ENCODE data around the gene DLGAP3. TPM values are rescaled to one million over a fixed set of nuclear protein-coding genes. Genes with fewer than 3 reads are reported as not detected.

DLGAP3 gene
- total and polyA plus RNA-seq, 2 donors (not counting 3 experiments of a cell fraction or from before 2014, with no cell fraction given), result 0.04 to 0.20 TPM

DNA sequence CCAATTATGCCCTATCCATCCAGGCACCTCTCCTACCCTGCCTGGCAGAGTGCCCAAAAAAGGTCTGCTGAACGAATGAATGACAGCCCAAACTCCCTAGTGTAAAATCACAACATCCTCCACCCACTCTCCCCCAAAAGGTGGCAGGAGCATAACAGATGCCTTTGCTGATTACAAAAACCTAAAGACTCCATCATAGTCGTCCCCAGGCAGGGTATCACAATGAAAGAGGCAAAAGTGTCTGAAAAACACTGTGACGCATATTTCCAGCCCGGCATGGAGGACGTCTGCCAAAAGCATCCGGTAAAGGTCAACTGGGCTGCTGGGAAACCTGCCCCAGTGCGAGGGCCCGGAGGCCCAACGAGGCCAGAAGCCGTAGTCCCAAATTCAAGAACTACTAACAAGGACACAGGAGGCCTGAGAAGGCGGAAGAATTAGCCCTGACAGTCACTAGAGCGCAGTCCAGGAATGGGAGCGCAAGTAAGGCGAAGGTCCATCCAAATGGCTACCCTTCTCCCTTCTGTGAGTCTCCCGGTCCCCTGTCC is 70.5 kb downstream of the DLGAP3 start:
- Histone ChIP-seq H3K4me3 (replicated peaks in 1 of 3; ENCODE audit: insufficient read depth in 1 of 3, low read depth in 1 of 3, low read length in 3 of 3) (peak overlapping the region; percentile 30 to 98 (median 74)), H2AFZ (ENCODE audit: low read depth, low read length) (peak overlapping the region; percentile 8), H3K36me3 (ENCODE audit: control insufficient read depth in 2 of 2, extremely low read depth in 1 of 2, insufficient read depth in 2 of 2, low read length in 2 of 2) (peaks cover 6 to 10% of the 10 kb centered on the region in 2 experiments), H3K27me3 (ENCODE audit: control insufficient read depth in 2 of 2, insufficient read depth in 2 of 2, low read length in 2 of 2) (peaks cover 6 to 10% of the 10 kb centered on the region in 2 experiments), H3K79me2 (ENCODE audit: control insufficient read depth, insufficient read depth, low read length) (peaks cover 34% of the 10 kb centered on the region), H3K9me3 (replicated peaks; ENCODE audit: control insufficient read depth, insufficient read depth, low read length) (no peaks in the 10 kb centered on the region), H3K27ac (ENCODE audit: insufficient read depth, low read depth, low read length) (peak overlapping the region; percentile 81), H4K20me1 (replicated peaks; ENCODE audit: control insufficient read depth, extremely low read depth, insufficient read depth, low read length) (no peaks in the 10 kb centered on the region), H3K9ac (replicated peaks; ENCODE audit: extremely low read depth, insufficient read depth, low read length) (peak overlapping the region; percentile 86), H3K4me2 (ENCODE audit: insufficient read depth, low read length) (peak overlapping the region; percentile 95), H3K9me1 (replicated peaks; ENCODE audit: control insufficient read depth, extremely low read depth, insufficient read depth, low read length) (no peaks in the 10 kb centered on the region), H3K4me1 (ENCODE audit: control insufficient read depth, extremely low read depth, insufficient read depth, low read length) (peaks cover 8% of the 10 kb centered on the region)
- dilution Hi-C loops (cut with MboI; ENCODE audit: extremely low pct_ligation_motif_present, low sequenced_read_pairs) (no loop called here), intact Hi-C loops (cut with micrococcal nuclease) (loop anchor here (1.0 to 10.0 kb wide), 4 partner anchors 256 to 910 kb away; partner anchors contain the start of genes CLSPN and SFPQ)
- DNase-seq (ENCODE audit: low read depth, low spot score) (peak; percentile 80), FAIRE-seq (no peak)
- no peak for TF ChIP-seq POLR2AphosphoS5 (IDR thresholded peaks at IDR 0.05; ENCODE audit: insufficient read depth, low read depth, low read length)
- TF ChIP-seq GATA2 (IDR thresholded peaks at IDR 0.05; ENCODE audit: insufficient read depth, insufficient read length, low read depth, low read length), result no peak
- TF ChIP-seq FOS (IDR thresholded peaks at IDR 0.05; ENCODE audit: borderline replicate concordance, insufficient read depth, low read length), result peak; percentile 20
- no peak for TF ChIP-seq EZH2 (IDR thresholded peaks at IDR 0.05; ENCODE audit: borderline replicate concordance, low read depth, low read length, severe bottlenecking)
- ChIA-PET POLR2A (no interaction called here), CTCF (interaction anchor here (1.0 to 1.8 kb wide), 7 partner anchors 10 to 126 kb away, joined by 3 to 14 read pairs (median 3); partner anchors contain the start of gene TMEM35B)
- BruUV-seq (replicated peaks), result TSS peak; percentile 54

DNA sequence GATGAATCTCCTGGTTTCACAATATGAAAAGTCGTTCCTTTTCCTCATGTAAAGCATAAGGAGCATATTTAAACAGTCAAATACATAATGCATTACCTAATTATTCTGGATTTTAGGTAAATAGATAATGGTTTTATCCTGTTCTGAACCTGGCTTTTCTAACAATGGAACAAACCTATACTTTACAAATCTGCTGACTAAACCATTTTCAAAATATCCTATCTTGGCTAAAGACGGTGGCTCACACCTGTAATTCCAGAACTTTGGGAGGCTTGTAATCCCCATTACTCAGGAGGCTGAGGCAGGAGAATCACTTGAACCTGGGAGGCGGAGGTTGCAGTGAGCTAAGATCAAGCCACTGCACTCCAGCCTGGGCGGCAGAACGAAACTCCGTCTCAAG is 72.8 kb downstream of the DLGAP3 start:
- Histone ChIP-seq H3K9me1 (replicated peaks; ENCODE audit: control insufficient read depth, extremely low read depth, insufficient read depth, low read length) (no peaks in the 10 kb centered on the region), H3K9ac (replicated peaks; ENCODE audit: extremely low read depth, insufficient read depth, low read length) (no peak overlapping the region), H4K20me1 (replicated peaks; ENCODE audit: control insufficient read depth, extremely low read depth, insufficient read depth, low read length) (no peaks in the 10 kb centered on the region), H3K9me3 (replicated peaks; ENCODE audit: control insufficient read depth, insufficient read depth, low read length) (no peaks in the 10 kb centered on the region), H3K27ac (ENCODE audit: insufficient read depth, low read depth, low read length) (no peak overlapping the region), H3K4me1 (ENCODE audit: control insufficient read depth, extremely low read depth, insufficient read depth, low read length) (peaks cover 15% of the 10 kb centered on the region), H3K27me3 (ENCODE audit: control insufficient read depth in 2 of 2, insufficient read depth in 2 of 2, low read length in 2 of 2) (peaks cover 0 to 1% of the 10 kb centered on the region in 2 experiments), H3K4me2 (ENCODE audit: insufficient read depth, low read length) (no peak overlapping the region), H3K36me3 (ENCODE audit: control insufficient read depth in 2 of 2, extremely low read depth in 1 of 2, insufficient read depth in 2 of 2, low read length in 2 of 2) (peaks cover 7 to 10% of the 10 kb centered on the region in 2 experiments), H2AFZ (ENCODE audit: low read depth, low read length) (no peak overlapping the region), H3K79me2 (ENCODE audit: control insufficient read depth, insufficient read depth, low read length) (peaks cover 39% of the 10 kb centered on the region), H3K4me3 (replicated peaks in 1 of 3; ENCODE audit: insufficient read depth in 1 of 3, low read depth in 1 of 3, low read length in 3 of 3) (no peak overlapping the region)
- TF ChIP-seq MAX (IDR thresholded peaks at IDR 0.05; ENCODE audit: insufficient read depth, insufficient read length) (no peak), MYC (IDR thresholded peaks at IDR 0.05; ENCODE audit: low read depth, low read length) (no peak), GATA2 (IDR thresholded peaks at IDR 0.05; ENCODE audit: insufficient read depth, insufficient read length, low read depth, low read length) (no peak), EZH2 (IDR thresholded peaks at IDR 0.05; ENCODE audit: borderline replicate concordance, low read depth, low read length, severe bottlenecking) (no peak), POLR2AphosphoS5 (IDR thresholded peaks at IDR 0.05; ENCODE audit: insufficient read depth, low read depth, low read length) (no peak), JUN (IDR thresholded peaks at IDR 0.05; ENCODE audit: borderline replicate concordance, insufficient read depth, insufficient read length, low read depth) (no peak), POLR2A (IDR thresholded peaks at IDR 0.05; ENCODE audit: low read depth, low read length) (no peak)
- TF ChIP-seq, protein P1, sequence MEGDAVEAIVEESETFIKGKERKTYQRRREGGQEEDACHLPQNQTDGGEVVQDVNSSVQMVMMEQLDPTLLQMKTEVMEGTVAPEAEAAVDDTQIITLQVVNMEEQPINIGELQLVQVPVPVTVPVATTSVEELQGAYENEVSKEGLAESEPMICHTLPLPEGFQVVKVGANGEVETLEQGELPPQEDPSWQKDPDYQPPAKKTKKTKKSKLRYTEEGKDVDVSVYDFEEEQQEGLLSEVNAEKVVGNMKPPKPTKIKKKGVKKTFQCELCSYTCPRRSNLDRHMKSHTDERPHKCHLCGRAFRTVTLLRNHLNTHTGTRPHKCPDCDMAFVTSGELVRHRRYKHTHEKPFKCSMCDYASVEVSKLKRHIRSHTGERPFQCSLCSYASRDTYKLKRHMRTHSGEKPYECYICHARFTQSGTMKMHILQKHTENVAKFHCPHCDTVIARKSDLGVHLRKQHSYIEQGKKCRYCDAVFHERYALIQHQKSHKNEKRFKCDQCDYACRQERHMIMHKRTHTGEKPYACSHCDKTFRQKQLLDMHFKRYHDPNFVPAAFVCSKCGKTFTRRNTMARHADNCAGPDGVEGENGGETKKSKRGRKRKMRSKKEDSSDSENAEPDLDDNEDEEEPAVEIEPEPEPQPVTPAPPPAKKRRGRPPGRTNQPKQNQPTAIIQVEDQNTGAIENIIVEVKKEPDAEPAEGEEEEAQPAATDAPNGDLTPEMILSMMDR (IDR thresholded peaks at IDR 0.05; ENCODE audit: extremely low read depth in 1 of 2, insufficient read depth in 1 of 2, low read depth in 1 of 2, low read length in 2 of 2), result no peak
- intact Hi-C loops (cut with micrococcal nuclease), result loop anchor here (10.0 kb wide), 2 partner anchors 258 to 438 kb away; no protein-coding TSS in a partner anchor
- POLR2A ChIA-PET, result interaction anchor here (0.7 kb wide), 1 partner anchor 167 kb away, joined by 4 read pairs; no protein-coding TSS in a partner anchor
- FAIRE-seq, result no peak
- CTCF ChIA-PET, result no interaction called here
- no peak for DNase-seq (ENCODE audit: low read depth, low spot score)
- dilution Hi-C loops (cut with MboI; ENCODE audit: extremely low pct_ligation_motif_present, low sequenced_read_pairs), result no loop called here
- BruUV-seq (replicated peaks), result no TSS peak
